ENCODE measurements around the gene PLXNB3. TPM values are rescaled to one million over a fixed set of nuclear protein-coding genes. Genes with fewer than 3 reads are reported as not detected.

Gene PLXNB3
- total RNA-seq, 1 donor from 2014 or later = 37.6 TPM

GRCh38 chrX:153772316-153773217, 8.5 kb downstream of the PLXNB3 start:
- no peak for DNase-seq (ENCODE audit: extremely low read depth, low read depth, low spot score)

GRCh38 chrX:153773218-153773611, 9.2 kb downstream of the PLXNB3 start:
- DNase-seq (ENCODE audit: extremely low read depth, low read depth, low spot score) = no peak

- DNase-seq (ENCODE audit: extremely low read depth, low read depth, low spot score) = no peak
These were observed 9.9 kb downstream of the PLXNB3 start for GRCh38 chrX:153773741-153774575.

DNA sequence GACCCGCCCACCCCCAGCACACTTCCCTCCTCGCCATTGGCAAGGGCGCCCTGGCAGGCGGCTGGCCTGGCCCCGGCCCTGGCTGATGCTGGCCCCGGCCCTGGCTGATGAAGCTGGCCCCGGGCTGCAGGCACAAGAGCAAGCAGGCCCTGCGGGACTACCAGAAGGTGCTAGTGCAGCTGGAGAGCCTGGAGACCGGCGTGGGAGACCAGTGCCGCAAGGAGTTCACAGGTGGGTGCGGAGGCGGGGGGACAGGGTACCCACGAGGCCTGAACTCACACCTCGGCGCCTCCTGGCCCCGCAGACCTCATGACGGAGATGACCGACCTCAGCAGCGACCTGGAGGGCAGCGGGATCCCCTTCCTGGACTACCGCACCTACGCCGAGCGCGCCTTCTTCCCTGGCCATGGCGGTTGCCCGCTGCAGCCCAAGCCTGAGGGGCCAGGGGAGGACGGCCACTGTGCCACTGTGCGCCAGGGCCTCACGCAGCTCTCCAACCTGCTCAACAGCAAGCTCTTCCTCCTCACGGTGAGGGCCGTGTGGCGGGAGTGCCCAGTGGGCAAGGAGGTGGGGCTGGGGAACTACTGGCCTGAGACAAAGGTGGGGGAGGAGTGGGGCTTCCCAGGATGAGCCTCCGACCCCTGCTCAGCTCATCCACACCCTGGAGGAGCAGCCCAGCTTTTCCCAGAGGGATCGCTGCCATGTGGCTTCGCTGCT, 10.7 kb downstream of the PLXNB3 start:
- DNase-seq (ENCODE audit: extremely low read depth, low read depth, low spot score) = no peak

DNA sequence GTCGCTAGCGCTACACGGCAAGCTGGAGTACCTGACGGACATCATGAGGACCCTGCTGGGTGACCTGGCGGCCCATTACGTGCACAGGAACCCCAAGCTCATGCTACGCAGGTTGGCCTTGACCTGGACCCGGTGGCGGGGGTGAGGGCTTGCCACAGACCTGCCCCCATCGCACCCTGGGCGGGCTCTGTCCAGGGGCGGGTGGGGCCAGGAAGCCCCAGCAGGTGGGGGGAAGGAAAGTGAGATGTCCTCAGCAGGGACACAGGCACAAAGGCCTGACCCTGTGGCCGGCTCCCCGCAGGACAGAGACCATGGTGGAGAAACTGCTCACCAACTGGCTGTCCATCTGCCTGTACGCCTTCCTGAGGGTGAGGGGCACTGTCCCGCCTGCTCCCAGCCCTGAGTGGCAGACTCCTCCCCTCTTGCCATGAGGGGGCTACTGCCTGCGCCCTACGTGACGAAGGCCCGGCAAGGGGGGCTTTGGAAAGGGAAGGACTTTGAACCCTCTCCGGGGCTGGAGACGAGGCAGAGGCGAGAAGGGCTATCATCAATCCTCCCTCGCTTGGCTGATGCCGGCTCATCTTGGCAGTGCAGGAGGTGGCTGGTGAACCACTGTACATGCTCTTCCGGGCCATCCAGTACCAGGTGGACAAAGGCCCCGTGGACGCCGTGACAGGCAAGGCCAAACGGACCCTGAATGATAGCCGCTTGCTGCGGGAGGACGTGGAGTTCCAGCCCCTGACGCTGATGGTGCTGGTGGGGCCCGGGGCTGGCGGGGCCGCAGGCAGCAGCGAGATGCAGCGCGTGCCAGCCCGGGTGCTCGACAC, 11.5 kb downstream of the PLXNB3 start:
- no peak for DNase-seq (ENCODE audit: extremely low read depth, low read depth, low spot score)

DNA sequence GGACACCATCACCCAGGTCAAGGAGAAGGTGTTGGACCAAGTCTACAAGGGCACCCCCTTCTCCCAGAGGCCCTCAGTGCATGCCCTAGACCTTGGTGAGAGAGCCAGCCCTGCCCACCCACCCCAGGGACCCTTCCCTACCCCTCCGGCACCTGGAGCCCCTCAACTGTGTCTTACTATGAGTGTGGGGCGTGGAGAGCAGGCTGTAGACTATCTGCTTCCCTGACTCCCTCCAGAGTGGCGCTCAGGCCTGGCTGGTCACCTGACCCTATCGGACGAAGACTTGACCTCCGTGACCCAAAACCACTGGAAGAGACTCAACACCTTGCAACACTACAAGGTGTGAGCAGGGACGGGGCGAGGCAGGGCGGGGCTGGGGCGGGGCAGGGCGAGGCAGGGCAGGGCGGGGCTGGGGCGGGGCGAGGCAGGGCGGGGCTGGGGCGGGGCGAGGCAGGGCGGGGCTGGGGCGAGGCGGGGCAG, 12.1 kb downstream of the PLXNB3 start:
- DNase-seq (ENCODE audit: extremely low read depth, low read depth, low spot score) = no peak

- DNase-seq (ENCODE audit: extremely low read depth, low read depth, low spot score) = no peak
These were observed 12.6 kb downstream of the PLXNB3 start for GRCh38 chrX:153776611-153777045.

DNA sequence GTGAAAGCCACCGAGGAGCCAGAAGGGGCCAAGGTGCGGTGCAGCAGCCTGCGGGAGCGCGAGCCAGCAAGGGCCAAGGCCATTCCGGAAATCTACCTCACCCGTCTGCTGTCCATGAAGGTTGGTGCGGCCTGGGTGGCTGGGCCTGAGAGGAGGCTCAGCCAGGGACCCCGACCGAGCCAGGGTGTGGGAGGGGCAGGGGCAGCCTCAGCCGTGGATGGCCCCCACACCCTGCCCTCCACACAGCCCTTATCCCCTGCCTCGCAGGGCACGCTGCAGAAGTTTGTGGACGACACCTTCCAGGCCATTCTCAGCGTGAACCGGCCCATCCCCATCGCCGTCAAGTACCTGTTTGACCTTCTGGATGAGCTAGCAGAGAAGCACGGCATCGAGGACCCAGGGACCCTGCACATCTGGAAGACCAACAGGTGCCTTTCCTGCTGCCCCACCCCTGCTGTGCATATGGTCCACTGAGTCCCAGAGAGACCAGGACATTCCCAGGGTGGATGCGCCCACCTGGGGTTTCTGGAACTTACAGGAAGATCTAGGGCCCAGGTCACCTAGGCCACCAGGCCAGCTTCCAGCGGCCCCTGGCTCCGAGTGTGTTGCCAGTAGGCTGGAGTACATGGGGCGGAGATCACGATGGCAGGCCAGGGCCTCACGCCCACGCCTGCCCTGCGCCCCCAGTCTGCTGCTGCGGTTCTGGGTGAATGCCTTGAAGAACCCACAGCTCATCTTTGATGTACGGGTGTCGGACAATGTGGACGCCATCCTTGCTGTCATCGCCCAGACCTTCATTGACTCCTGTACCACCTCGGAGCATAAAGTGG, 13.4 kb downstream of the PLXNB3 start:
- no peak for DNase-seq (ENCODE audit: extremely low read depth, low read depth, low spot score)

DNA sequence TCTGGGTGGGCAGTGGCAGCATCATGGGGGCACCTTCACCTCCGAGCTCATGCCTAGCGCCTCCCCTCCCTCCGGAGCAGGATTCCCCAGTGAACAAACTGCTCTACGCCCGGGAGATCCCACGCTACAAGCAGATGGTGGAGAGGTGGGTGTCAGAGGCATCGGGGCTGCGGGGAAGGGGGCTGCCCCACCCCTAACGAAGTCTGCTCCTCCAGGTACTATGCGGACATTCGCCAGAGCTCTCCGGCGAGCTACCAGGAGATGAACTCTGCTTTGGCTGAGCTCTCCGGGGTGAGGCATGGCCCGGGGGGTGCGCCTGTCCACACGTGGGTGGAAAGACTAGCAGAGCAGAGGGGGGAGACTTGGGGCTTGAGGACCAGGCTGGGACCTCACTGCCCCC, 14.1 kb downstream of the PLXNB3 start:
- no peak for DNase-seq (ENCODE audit: extremely low read depth, low read depth, low spot score)

DNA sequence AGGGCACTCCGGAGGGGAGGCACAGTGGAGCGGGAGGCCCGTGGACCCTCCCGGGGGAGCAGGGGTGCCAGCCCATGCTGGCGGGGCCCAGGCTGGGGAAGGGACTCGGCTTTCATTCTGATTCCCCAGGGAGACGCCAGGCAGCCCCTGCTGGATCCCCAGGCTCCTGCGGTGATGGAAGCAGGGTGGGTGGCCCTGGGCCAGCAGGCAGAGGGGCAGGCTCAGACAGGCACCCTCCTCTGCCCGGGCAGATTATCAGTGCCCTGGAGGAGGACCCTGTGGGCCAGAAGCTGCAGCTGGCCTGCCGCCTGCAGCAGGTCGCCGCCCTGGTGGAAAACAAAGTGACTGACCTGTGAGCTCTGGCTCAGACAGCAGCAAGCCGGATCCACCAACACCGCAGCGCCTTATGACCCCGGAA, 14.6 kb downstream of the PLXNB3 start:
- no peak for DNase-seq (ENCODE audit: extremely low read depth, low read depth, low spot score)

GRCh38 chrX:153779891-153780677, 16.0 kb downstream of the PLXNB3 start:
- no peak for DNase-seq (ENCODE audit: extremely low read depth, low read depth, low spot score)

- DNase-seq (ENCODE audit: extremely low read depth, low read depth, low spot score) = no peak
These were observed 16.8 kb downstream of the PLXNB3 start, which contains the start of gene SRPK3 for GRCh38 chrX:153780678-153781427. SRPK3 (plus strand) TSS chrX:153781041; CDS start chrX:153781087, 46 bp downstream.

DNA sequence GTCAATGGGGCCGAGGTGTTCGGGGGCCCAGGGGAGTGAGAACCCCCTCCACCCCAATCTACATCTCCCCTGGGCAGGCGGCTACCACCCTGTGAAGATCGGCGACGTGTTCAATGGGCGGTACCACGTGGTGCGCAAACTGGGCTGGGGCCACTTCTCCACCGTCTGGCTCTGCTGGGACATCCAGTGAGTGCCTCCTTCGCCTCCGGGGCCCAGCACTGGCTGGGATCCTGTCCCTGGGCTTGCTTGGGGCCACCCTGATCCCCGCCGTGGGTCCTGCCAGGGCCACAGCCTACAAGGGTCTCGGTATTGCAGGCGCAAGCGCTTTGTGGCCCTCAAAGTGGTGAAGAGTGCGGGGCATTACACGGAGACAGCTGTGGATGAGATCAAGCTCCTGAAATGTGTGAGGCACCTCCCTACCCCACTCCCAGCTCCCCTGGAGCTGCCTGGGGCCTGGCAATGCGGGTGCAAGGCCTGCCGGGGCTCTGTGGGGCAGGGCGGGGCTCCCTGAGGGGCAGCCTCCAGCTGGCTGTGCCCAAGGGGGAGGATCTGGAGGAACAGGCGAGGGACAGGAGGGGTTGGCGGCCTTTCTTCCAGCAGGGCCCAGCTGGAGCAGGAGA, 17.5 kb downstream of the PLXNB3 start:
- DNase-seq (ENCODE audit: extremely low read depth, low read depth, low spot score) = no peak

DNA sequence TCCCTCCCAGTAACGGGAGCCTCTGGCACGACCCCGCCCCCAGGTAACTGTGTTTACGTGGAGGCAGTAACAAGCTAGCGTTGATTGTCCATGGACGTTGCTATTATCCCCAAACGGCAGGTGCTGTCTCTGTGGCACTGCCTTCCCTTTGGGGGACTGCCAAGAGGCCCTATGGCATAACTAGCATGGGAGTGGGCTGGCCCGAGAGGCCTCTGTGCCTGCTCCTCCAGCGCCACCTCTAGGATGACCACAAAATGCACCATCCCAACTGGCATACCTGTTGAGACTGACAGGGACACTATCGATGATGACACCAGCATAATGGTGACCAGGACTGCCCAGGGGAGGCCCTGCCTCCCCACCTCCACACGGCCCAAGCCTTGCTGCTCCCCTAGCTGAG, 18.3 kb downstream of the PLXNB3 start:
- no peak for DNase-seq (ENCODE audit: extremely low read depth, low read depth, low spot score)

- DNase-seq (ENCODE audit: extremely low read depth, low read depth, low spot score) = no peak
These were observed 18.8 kb downstream of the PLXNB3 start for GRCh38 chrX:153782871-153783270.

DNA sequence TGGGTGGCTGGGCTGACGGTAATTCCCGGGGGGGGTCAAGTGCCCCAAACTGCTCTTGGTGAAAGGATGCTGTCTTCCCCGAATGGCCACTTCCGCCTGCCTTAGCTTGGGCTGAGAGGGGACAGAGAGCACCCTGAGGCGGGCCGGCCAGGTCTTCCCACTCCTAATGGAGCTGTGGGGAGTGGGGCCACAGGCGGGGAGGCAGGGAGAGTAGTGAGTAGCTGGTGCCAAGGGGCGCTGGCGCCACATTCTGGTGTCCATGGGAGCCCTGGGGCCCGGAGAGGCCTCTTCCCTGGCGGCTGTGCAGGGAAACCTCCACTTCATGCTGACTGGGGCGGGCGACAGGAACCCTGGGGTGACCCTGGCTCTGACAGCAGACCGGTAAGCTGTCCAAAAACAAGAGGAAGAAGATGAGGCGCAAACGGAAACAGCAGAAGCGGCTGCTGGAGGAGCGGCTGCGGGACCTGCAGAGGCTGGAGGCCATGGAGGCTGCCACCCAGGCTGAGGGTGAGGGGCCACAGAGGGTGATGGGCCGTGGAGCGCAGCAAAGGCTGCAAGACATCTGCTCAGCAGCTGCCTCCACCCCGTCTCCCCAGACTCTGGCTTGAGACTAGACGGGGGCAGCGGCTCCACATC, 19.4 kb downstream of the PLXNB3 start:
- DNase-seq (ENCODE audit: extremely low read depth, low read depth, low spot score) = no peak

Data from glomerular endothelial cell (primary cell).